Suppressor macrophage treated with lipopolysaccharide for 4 hours (primary cell): ENCODE data around the gene IL12A.
A peak's percentile ranks its signal among the peaks of the same experiment; 100 is the strongest.

Experiments used
- DNase-seq: peaks from one replicate; pipeline ENCODE4 v3.0.0-alpha.2; 2020

Gene IL12A

DNA sequence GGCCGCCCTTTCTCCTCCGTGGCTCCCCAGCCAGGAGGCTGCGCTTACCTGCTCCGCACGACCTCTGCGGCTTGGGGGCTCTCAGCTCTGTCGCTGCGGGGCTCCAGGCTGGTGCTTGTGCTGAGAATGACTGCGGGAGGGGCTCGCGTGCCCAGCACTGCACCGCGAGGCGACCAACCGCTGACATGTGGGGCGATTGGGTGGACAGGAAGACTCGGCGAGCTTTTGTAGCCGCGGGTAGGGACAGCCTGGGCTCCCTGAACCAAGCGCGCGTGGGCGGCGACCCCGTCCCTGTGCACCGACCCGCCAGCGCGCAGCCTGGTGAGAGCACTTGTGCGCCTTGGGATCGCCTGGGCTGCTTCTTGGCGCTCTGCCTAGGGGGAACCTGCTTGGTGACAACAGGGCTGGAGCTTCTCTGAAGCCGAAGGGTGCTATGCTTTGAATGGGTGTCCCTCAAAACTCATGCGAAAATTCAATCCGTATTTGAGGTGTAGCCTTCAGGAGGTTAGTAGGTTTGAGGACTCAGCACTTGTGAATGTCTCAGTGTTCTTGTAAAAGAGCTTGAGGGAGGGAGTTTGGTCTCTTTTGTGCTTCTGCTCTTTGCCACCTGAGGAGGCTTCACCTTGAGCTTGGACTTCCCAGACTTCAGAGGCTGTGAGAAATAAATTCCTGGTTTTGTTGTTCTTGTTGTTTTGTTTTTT is 50.4 kb downstream of the IL12A start:
- peak; percentile 24 for DNase-seq

- no peak for DNase-seq
These were observed 51.5 kb downstream of the IL12A start for GRCh38 chr3:160040181-160040580.

DNA sequence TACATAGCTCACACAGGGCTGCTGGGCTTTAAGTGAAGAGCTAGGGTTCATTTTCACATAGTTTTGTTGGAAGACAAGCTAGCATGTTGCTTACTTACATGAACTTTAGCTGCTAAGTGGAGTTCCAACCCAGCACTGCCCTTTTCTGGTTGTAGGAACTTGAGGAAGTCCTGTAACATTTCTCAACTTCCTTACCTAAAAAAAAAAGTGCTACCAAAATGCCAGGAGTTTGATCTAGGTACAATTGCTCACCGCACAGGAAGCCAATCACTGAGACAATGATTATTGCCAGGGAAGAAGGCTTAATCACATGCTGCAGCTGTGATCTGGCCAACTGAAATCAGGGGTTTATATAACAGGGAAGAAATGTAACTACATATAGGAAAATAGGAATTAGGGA is 52.8 kb downstream of the IL12A start:
- no peak for DNase-seq

DNA sequence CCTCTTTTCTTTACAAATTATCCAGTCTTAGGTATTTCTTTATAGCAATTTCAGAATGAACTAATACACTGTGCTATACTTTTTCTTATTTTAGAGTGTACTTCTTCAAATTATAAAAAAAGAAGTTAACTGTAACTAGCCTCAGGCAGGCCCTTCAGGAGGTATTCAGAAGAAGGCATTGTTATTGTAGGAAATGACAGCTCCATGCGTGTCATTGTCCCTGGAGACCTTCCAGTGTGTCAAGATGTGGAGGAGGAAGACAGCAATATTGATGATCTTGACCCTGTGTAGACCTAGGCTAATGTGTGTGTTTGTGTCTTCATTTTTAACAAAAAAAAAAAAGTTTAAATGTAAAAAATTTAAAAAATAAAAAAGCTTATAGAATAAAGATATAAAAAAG is 55.5 kb downstream of the IL12A start:
- DNase-seq, result no peak
